Stimulated activated CD8-positive, alpha-beta memory T cell treated with anti-CD3 and anti-CD28 coated beads, Interleukin-4, amount 100 ng/mL, for 24 hours (primary cell): Measurements from ENCODE around the gene SUCLG2.
"Not testable (repeated sequence)": the region's sequence is repeated elsewhere in the genome, so short reads cannot be mapped to it uniquely, and the experiment has no call there.

Experiments used
- DNase-seq: peaks from one replicate; pipeline ENCODE4 v3.0.0-alpha.2; 2020; ENCODE audit warnings: low read depth

SUCLG2 gene

GRCh38 chr3:67608034-67608433 lies 46.4 kb downstream of the SUCLG2 start:
- no peak for DNase-seq

DNA sequence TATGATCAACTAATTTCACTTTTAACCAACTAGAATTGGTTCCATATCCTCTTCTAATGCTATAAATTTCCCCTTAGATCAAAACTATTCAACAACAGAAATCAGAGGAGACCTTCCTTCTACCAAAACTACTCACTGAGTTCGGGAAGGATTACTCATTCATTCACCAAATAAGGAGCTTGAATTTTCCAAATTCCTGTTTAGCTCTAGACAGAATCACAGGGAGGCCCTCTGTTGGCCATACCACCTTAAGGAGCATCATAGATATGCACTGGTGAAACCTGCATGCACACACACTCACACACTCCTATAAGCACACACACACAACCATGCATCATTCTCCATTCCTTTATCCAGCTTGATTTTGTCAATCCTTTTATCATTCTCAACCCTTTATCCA lies 49.0 kb downstream of the SUCLG2 start:
- DNase-seq = no peak

DNA sequence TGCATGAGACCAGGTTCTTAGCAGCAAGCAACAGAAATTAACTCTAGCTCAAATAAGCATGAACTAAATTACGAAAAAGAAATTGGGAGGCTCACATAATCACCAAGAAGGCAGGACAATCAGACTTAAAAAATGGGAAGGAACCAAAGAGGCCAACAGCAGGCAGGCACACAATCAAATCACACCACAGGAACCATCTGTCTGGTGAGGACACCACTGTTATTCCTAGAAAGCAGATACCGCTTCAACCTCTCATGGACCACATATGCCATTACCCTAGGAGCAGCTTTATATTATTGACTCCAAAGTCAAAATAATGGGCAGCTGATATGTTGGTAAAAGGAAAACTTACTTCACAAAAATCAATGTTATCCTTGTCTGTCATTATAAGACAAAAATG lies 51.6 kb downstream of the SUCLG2 start:
- no peak for DNase-seq

DNA sequence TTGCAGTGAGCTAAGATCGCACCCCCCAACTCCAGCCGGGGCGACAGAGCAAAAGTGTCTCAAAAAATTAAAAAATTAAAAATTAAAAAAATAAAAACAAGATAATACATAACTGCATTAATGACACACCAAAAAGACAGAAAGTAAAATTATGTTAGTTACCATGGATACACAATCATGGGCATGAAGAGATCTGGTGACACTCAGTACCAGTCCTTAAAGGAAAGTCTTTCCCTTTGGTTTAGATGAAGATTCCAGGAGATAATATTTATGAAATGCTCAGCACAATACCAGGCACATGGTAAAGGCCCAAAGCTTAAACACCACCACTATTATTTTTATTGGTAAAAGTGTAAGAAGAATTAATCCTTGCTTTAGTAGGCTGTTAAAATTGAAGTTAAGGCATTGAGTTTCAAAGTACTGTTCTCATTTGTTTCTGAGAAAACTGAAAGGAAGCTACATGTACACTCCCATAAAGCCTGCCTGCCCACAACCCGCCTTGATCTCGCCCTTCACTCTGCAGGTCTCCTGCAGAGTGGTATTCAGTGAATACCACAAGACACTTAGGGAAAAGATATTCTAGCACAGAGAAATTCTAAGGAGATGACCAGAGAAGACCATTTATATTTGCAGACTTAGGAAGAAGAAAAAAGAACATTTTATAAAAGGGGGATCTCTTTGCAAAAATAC lies 52.3 kb downstream of the SUCLG2 start:
- no peak for DNase-seq

DNA sequence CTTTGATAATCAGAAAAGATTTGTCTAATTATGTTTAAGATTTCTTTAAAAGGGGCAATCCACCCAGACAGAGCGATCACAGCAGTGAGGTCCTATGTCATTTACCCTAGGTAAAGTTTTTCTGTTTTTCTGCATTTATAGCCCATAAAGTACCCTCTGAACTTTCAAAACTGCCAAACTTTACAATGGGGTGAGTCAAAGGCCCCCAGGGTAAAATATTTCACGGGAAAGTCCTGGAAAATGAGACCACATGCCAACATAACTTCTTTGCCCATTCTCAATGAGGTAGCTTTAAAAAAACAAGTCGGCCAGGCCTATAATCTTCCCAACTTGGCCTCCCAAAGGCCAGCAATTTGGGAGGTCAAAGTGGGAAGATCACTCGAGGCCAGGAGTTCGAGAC lies 53.0 kb downstream of the SUCLG2 start:
- no peak for DNase-seq

DNA sequence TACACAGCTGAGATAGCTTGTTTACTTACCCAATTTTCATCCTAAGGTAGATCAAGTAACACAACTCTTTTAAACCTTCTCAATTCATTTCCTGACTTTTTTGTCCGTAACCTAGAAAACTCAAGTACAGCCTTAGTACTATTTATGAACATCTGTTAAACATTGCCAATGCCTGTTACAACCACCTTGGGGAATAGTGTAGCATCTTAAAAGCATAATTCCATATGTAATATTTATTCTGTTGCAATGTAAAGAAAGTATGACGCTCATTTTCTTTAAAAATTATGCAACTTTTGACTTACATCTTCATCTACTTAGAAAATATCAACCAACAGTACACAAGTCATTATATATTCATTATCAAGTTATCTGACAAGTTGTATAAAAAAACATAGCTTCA lies 54.6 kb downstream of the SUCLG2 start:
- DNase-seq = no peak

DNA sequence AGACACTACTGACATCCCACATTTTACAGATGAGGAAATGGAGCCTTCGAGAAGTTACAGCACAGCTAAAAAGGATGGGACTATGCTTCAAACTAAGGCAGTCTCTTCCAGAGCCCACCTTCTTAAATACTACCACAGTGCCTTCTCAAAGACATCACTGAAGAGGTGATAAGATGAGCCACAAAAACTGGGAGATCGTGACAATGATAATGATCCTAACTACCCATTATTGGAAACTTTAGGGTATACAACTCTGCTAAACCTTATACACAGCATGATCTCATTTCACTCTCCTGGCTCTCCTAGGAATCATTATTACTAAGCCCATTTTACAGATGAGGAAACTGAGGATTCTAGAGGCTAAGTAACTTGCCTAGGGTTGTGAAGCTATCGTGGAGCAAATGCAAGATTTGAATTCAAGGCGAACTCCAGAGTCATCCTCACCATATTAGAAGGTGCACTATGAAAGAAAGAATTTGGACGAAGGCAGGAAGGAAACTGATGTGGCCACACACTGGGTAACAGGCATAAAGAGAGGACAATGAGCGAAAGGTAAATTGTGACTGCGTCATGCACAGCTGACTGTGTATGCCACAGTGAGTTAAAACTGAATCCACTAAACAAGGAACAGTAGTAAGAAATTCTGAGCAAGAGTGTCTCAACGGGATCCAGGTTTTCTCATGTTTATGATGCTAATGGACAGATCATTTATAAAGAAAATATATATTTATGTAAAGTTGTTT lies 55.4 kb downstream of the SUCLG2 start:
- DNase-seq = no peak

DNA sequence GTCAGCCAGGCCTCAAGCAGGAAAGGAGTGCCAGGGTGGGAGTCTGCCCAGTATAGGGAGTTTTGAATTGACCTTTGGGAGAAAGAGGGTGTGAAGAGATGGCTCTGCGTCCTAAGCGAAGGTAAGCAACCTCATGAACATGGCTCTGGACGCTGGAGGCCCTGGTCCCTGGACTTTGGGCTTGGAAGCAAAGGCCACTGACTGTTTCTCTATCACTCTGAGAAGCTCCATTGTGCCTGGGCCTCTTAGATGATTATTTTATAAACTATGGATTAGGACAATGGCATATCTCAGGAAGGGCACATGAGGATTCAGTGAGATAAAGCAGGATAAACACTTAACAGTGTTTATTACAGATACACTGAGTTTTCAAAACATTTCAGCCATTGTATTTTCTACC lies 59.0 kb downstream of the SUCLG2 start:
- DNase-seq = no peak

- DNase-seq = no peak
Observed at GRCh38 chr3:67593761-67594234, 60.6 kb downstream of the SUCLG2 start.

GRCh38 chr3:67592057-67592456 lies 62.4 kb downstream of the SUCLG2 start:
- no peak for DNase-seq

GRCh38 chr3:67587811-67588210 lies 66.6 kb downstream of the SUCLG2 start:
- no peak for DNase-seq

GRCh38 chr3:67587301-67587700 lies 67.1 kb downstream of the SUCLG2 start:
- DNase-seq = no peak

- DNase-seq = not testable (repeated sequence)
Observed at GRCh38 chr3:67584608-67585007, 69.8 kb downstream of the SUCLG2 start.

DNA sequence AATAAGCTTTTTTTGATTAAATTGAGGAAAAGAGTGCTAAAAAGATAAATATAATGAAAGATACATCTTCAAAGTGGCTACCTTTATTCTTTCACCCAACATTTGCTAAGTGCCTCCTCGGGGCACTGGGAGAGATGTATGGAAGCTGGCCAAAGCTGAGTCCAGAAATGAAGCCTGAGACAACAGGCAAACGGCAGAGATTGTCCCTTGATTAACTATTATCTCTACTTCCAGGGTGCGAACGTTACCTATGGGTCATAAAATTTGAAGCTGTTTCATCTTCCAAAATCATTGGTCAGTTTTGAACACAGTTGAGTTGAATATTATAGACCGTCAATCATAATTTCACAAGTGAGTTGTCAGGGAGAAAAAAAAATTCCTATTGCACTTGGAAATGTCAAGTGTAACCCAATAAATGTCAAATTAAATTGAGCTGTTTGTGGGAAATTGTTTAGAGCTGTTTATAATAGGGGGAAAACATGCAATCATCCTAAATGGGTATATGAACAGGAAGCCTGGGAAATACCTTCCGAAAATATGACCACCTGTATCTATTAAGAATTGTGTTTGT lies 73.9 kb downstream of the SUCLG2 start:
- DNase-seq = no peak

- DNase-seq = no peak
Observed at GRCh38 chr3:67578416-67578815, 76.0 kb downstream of the SUCLG2 start.

DNA sequence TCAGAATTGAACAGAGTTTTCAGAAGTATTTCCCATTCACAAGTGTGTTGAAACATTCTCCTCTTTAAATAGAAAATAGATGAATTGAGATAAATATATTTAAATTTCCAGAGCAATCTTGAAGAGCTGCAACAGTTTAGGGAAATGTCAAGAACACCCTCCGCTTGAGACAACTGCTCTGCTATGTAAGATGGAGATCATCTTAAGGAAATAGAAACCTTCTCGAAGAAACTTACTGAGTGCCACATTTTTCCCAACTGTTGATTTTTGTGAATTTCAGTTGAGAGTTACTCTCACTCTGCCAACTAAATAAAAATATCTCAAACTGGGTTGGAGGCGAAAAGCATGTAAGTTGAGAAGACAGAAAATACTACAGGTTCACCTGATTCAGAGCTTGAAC lies 78.0 kb downstream of the SUCLG2 start:
- DNase-seq = no peak

GRCh38 chr3:67569324-67569723 lies 85.1 kb downstream of the SUCLG2 start:
- no peak for DNase-seq

DNA sequence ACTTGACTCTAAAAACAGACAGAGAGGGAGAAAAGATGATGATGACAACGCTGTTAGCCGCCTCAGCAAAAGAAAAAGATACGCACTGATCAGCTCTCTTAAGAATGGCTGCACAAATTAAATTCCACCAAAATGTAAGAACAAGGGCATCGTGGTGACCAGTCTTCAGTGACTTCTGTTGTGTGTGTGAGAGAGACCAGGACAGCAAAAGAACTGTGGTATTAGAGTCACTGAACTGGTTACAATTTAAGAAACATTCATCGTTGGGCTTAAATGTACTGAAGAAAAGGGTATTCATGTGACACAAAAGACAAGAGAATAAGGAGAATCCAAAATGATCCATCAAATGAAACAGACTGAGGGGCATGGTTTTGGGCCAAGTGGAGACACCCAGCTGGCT lies 86.5 kb downstream of the SUCLG2 start:
- no peak for DNase-seq

GRCh38 chr3:67564973-67565372 lies 89.4 kb downstream of the SUCLG2 start:
- DNase-seq = no peak

DNA sequence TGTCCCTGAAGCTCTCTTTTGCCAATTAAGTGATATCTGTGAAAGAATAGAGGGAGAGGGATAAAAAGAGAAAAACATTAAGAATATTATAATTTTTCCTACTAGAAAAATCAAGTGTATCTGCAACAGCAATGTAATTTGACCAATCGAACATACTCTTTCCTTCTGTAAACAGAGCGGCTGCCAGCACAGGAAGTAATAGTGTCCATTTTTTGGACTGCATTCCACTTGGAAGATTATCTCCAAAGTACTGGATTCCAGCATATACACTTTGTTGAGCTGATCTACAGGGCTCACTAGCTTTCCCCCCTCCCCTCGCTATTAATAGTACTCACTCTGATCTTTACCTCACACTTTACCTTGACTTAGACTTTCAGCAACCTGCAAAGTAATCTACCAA lies 90.4 kb downstream of the SUCLG2 start:
- no peak for DNase-seq

GRCh38 chr3:67561667-67562394 lies 92.6 kb downstream of the SUCLG2 start:
- no peak for DNase-seq

DNA sequence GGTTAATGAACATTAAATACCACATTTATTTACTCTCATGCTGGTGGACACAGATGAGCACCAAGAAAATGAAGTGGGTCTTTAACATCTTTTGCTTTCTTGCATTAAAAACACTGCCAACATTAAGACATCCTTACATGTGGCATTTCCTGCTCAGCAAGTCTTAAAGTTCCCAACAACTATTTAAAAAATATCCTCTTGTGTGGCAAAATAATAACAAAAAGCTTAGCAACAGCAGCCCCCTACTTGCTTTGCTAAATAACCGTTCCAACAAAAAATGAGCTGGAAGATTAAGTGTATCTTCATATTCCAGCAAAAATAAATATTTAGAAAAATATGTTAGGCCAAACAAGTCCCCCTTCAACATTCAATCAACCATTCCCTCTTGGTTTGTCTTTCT lies 93.1 kb downstream of the SUCLG2 start:
- no peak for DNase-seq
